Endothelial cell of umbilical vein (primary cell): ENCODE measurements around the gene DIP2C. TPM values are rescaled to one million over a fixed set of nuclear protein-coding genes. Genes with fewer than 3 reads are reported as not detected.

ENCODE experiments used
- BruUV-seq: library from RNA; stranded (reverse); fragments of 400-500 nt; replicated peaks from 2 replicates; lab custom pipeline; 2021; lab: Mats Ljungman, UMichigan
- CTCF ChIA-PET: fragments of 300-600, 350-600 bp; sonication (Branson Sonifier 250); formaldehyde crosslinking; loops from one replicate; lab custom pipeline; 2021; ENCODE audit warnings: antibody characterized with exemption, inconsistent platforms; lab: Charles Lee
- POLR2A ChIA-PET: fragments of 300-600, 350-600 bp; sonication (Branson Sonifier 250); formaldehyde crosslinking; loops from one replicate; lab custom pipeline; 2021; ENCODE audit warnings: antibody characterized with exemption, inconsistent platforms; lab: Charles Lee
- DNase-seq: peaks from one replicate; pipeline ENCODE4 v3.0.0-alpha.2; 2011; ENCODE audit warnings: low read depth, low spot score
- FAIRE-seq: peaks from 2 replicates; lab custom pipeline; 2011; peaks lifted over from hg19 to GRCh38; lab: Jason Lieb, UNC
- H2AFZ ChIP-seq: 2 replicates; pipeline ENCODE4 v1.6.0; 2012; ENCODE audit warnings: low read depth, low read length, control low read depth, inconsistent platforms
- H3K27ac ChIP-seq: 2 replicates; pipeline ENCODE4 v1.5.1; 2011; ENCODE audit warnings: low read depth, mild to moderate bottlenecking, control low read depth, low read length, moderate library complexity; ENCODE audit not compliant: insufficient read depth
- H3K27me3 ChIP-seq, 2 experiments: 2 replicates each; pipeline versions ENCODE4 v1.6.0 to v1.6.1; 2011; ENCODE audit warnings: low read length in 2 of 2, mixed read lengths in 1 of 2; ENCODE audit not compliant: control insufficient read depth in 2 of 2, insufficient read depth in 2 of 2
- H3K36me3 ChIP-seq, 2 experiments: 2 replicates in 1 of 2; 3 replicates in 1 of 2; pipeline ENCODE4 v1.5.1; 2011; ENCODE audit warnings: low read length in 2 of 2, mild to moderate bottlenecking in 1 of 2, moderate library complexity in 1 of 2; ENCODE audit not compliant: control insufficient read depth in 2 of 2, insufficient read depth in 2 of 2; ENCODE audit errors: extremely low read depth in 1 of 2
- H3K4me1 ChIP-seq: 3 replicates; pipeline ENCODE4 v1.5.1; 2011; ENCODE audit warnings: mild to moderate bottlenecking, low read length; ENCODE audit not compliant: control insufficient read depth, insufficient read depth; ENCODE audit errors: extremely low read depth
- H3K4me2 ChIP-seq: 2 replicates; pipeline ENCODE4 v1.6.1; 2011; ENCODE audit warnings: low read length, control low read depth, mixed read lengths; ENCODE audit not compliant: insufficient read depth
- H3K4me3 ChIP-seq, 3 experiments: fragments of 200-600 bp in 1 of 3; sonication (generic), shearing (Covaris generic) in 1 of 3; replicated peaks in 1 of 3; 2 replicates each; pipeline ENCODE4 v1.5.1; 2011 to 2016; ENCODE audit warnings: control low read depth in 3 of 3, low read length in 3 of 3, mild to moderate bottlenecking in 2 of 3, inconsistent platforms in 1 of 3, low read depth in 1 of 3, moderate library complexity in 1 of 3; ENCODE audit not compliant: insufficient read depth in 1 of 3
- H3K79me2 ChIP-seq: 2 replicates; pipeline ENCODE4 v1.6.0; 2012; ENCODE audit warnings: low read length, inconsistent platforms; ENCODE audit not compliant: control insufficient read depth, insufficient read depth
- H3K9ac ChIP-seq: replicated peaks from 2 replicates; pipeline ENCODE3; 2011; ENCODE audit warnings: low read length, control low read depth; ENCODE audit not compliant: insufficient read depth; ENCODE audit errors: extremely low read depth
- H3K9me1 ChIP-seq: replicated peaks from 3 replicates; pipeline ENCODE4 v1.6.0; 2011; ENCODE audit warnings: mild to moderate bottlenecking, low read length; ENCODE audit not compliant: control insufficient read depth, insufficient read depth; ENCODE audit errors: extremely low read depth
- H3K9me3 ChIP-seq: replicated peaks from 2 replicates; pipeline ENCODE4 v1.5.1; 2012; ENCODE audit warnings: low read length, inconsistent platforms; ENCODE audit not compliant: control insufficient read depth, insufficient read depth
- H4K20me1 ChIP-seq: replicated peaks from 2 replicates; pipeline ENCODE3; 2011; ENCODE audit warnings: mild to moderate bottlenecking, low read length; ENCODE audit not compliant: control insufficient read depth, insufficient read depth; ENCODE audit errors: extremely low read depth
- EZH2 ChIP-seq: IDR thresholded peaks from 2 replicates; pipeline ENCODE4 v1.6.1; 2012; ENCODE audit warnings: borderline replicate concordance, low read depth, mild to moderate bottlenecking, moderate library complexity, low read length, inconsistent platforms; ENCODE audit not compliant: severe bottlenecking
- FOS ChIP-seq: IDR thresholded peaks from 2 replicates; pipeline ENCODE4 v1.6.1; 2011; ENCODE audit warnings: mild to moderate bottlenecking, low read length, moderate library complexity, borderline replicate concordance; ENCODE audit not compliant: insufficient read depth
- GATA2 ChIP-seq: IDR thresholded peaks from 2 replicates; pipeline ENCODE4 v1.7.0; 2011; ENCODE audit warnings: low read depth, mild to moderate bottlenecking, moderate library complexity, mixed read lengths, low read length; ENCODE audit not compliant: insufficient read length, insufficient read depth
- JUN ChIP-seq: IDR thresholded peaks from 2 replicates; pipeline ENCODE4 v1.6.1; 2011; ENCODE audit warnings: borderline replicate concordance, low read depth; ENCODE audit not compliant: insufficient read length, insufficient read depth
- MYC ChIP-seq: IDR thresholded peaks from one replicate; pipeline ENCODE4 v1.6.1; 2011; ENCODE audit warnings: mild to moderate bottlenecking, low read depth, low read length
- POLR2A ChIP-seq: IDR thresholded peaks from 2 replicates; pipeline ENCODE4 v1.6.1; 2012; ENCODE audit warnings: low read depth, mild to moderate bottlenecking, control low read depth, low read length
- POLR2AphosphoS5 ChIP-seq: IDR thresholded peaks from 2 replicates; pipeline ENCODE4 v1.6.1; 2012; ENCODE audit warnings: low read depth, mild to moderate bottlenecking, control low read depth, low read length, moderate library complexity; ENCODE audit not compliant: insufficient read depth
- dilution Hi-C: fragments of 300-500 bp; cut with MboI; formaldehyde crosslinking; loops from one replicate; pipeline ENCODE4 v1.15.0; 2019; ENCODE audit warnings: low sequenced_read_pairs; ENCODE audit not compliant: extremely low pct_ligation_motif_present
- intact Hi-C: fragments of 100-400 bp; cut with micrococcal nuclease; formaldehyde crosslinking; loops from one replicate; pipeline ENCODE4 v1.10.0; 2022
- polyA plus RNA-seq, 4 experiments: library from polyadenylated mRNA; depleted of rRNA in 3 of 4; stranded (reverse) in 3 of 4; unstranded in 1 of 4; fragments of >200 nt; gene quantifications; 2 replicates each; pipeline versions ENCODE4 v1.2.1 to v1.2.3, GENCODE V29; 2011 to 2012; ENCODE audit warnings: missing spikeins in 1 of 4
- total RNA-seq: library from RNA; stranded (reverse); gene quantifications from 2 replicates; pipeline ENCODE4 v1.2.3, GENCODE V29; 2021
- TF ChIP-seq, protein P1 (sequence below), 2 donors: IDR thresholded peaks; 1 replicate in 1 of 2; 2 replicates in 1 of 2; pipeline ENCODE4 v1.5.1; 2011; ENCODE audit warnings: low read length in 2 of 2, mild to moderate bottlenecking in 2 of 2, moderate library complexity in 2 of 2, control low read depth in 1 of 2, inconsistent platforms in 1 of 2, low read depth in 1 of 2; ENCODE audit not compliant: insufficient read depth in 1 of 2; ENCODE audit errors: extremely low read depth in 1 of 2
- TF ChIP-seq, protein P2 (sequence below): IDR thresholded peaks from 2 replicates; pipeline ENCODE4 v1.6.1; 2011; ENCODE audit not compliant: insufficient read depth, insufficient read length

DIP2C gene
- total and polyA plus RNA-seq, 2 donors (not counting 3 experiments of a cell fraction or from before 2014, with no cell fraction given) = 3.6 to 10.7 TPM

DNA sequence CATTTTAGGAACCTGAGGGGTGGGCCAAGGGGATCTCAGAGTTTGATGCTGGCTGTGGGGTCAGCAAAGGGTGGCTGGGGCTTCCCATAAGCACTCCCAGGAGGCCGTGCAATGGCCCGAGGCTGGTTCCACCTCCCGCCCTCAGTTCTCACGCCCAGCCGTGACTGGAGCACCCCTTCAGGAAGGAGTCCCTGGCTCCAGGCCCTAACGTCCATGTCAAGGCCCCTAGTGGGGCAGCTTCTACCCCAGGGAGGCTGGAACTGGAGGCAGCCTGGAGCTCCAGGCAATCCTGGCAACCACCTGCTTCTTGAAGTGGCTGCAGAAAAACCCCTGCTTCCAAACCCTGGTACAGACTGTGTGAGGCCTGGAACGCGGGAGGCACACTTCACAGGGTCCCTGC, 165.5 kb downstream of the DIP2C start:
- Histone ChIP-seq H3K9me1 (no peaks in the 10 kb centered on the region), H3K9me3 (no peaks in the 10 kb centered on the region), H2AFZ (no peak overlapping the region), H3K36me3 (no peaks in the 10 kb centered on the region), H3K4me2 (no peak overlapping the region), H3K27me3 (no peaks in the 10 kb centered on the region), H3K79me2 (no peaks in the 10 kb centered on the region), H3K4me1 (no peaks in the 10 kb centered on the region), H3K4me3 (no peak overlapping the region), H4K20me1 (no peaks in the 10 kb centered on the region), H3K9ac (no peak overlapping the region), H3K27ac (no peak overlapping the region)
- no TSS peak for BruUV-seq
- DNase-seq = no peak
- CTCF ChIA-PET = no interaction called here
- dilution Hi-C loops = no loop called here
- no peak for FAIRE-seq
- POLR2A ChIA-PET = no interaction called here
- no peak for TF ChIP-seq POLR2AphosphoS5
- intact Hi-C loops = no loop called here

DNA sequence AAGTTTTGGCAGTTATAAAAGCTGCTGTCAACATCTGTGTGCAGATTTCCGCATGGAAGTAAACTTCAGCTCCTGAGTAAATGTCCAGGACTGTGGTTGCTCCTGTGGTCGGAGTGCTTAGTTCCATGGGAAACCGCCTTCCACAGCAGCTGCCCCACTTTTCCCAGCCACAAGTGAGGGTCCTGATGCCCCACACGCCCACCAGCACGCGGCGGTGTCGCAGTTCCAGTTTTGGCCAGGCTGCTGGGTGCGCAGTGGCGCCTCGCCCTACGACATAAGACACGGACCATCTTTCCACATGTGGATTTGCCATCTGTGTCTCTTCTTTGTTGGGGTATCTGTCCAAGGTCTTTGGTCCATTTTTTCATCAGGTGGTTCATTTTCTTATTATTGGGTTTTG, 167.1 kb downstream of the DIP2C start:
- POLR2A ChIA-PET = no interaction called here
- Histone ChIP-seq H3K36me3 (no peaks in the 10 kb centered on the region), H3K79me2 (no peaks in the 10 kb centered on the region), H3K4me3 (no peak overlapping the region), H3K9me3 (no peaks in the 10 kb centered on the region), H3K4me1 (no peaks in the 10 kb centered on the region), H3K4me2 (no peak overlapping the region), H2AFZ (no peak overlapping the region), H3K27ac (no peak overlapping the region), H3K9me1 (no peaks in the 10 kb centered on the region), H3K27me3 (no peaks in the 10 kb centered on the region), H4K20me1 (no peaks in the 10 kb centered on the region), H3K9ac (no peak overlapping the region)
- intact Hi-C loops (no loop called here), dilution Hi-C loops (no loop called here)
- BruUV-seq = no TSS peak
- CTCF ChIA-PET = no interaction called here
- DNase-seq = no peak
- FAIRE-seq = no peak
- TF ChIP-seq, protein P1, sequence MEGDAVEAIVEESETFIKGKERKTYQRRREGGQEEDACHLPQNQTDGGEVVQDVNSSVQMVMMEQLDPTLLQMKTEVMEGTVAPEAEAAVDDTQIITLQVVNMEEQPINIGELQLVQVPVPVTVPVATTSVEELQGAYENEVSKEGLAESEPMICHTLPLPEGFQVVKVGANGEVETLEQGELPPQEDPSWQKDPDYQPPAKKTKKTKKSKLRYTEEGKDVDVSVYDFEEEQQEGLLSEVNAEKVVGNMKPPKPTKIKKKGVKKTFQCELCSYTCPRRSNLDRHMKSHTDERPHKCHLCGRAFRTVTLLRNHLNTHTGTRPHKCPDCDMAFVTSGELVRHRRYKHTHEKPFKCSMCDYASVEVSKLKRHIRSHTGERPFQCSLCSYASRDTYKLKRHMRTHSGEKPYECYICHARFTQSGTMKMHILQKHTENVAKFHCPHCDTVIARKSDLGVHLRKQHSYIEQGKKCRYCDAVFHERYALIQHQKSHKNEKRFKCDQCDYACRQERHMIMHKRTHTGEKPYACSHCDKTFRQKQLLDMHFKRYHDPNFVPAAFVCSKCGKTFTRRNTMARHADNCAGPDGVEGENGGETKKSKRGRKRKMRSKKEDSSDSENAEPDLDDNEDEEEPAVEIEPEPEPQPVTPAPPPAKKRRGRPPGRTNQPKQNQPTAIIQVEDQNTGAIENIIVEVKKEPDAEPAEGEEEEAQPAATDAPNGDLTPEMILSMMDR (IDR thresholded peaks at IDR 0.05; ENCODE audit: extremely low read depth in 1 of 2, insufficient read depth in 1 of 2, low read depth in 1 of 2, low read length in 2 of 2) = no peak
- TF ChIP-seq POLR2AphosphoS5 (no peak), POLR2A (no peak), GATA2 (no peak), JUN (no peak), MYC (no peak), FOS (no peak), EZH2 (no peak)
- TF ChIP-seq, protein P2, sequence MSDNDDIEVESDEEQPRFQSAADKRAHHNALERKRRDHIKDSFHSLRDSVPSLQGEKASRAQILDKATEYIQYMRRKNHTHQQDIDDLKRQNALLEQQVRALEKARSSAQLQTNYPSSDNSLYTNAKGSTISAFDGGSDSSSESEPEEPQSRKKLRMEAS = no peak
